GM19455 (cell line): ENCODE measurements around the gene PPM1A.

ENCODE experiments used
- ATAC-seq: cut with Tn5 transposase; IDR thresholded peaks from one replicate; pipeline ENCODE4 v1.9.1; 2021; ENCODE audit not compliant: unreplicated experiment

Gene PPM1A

GRCh38 chr14:60225265-60225664, 23.8 kb upstream of the PPM1A start:
- ATAC-seq = no peak

- no peak for ATAC-seq
Measured at GRCh38 chr14:60226298-60226697, 22.7 kb upstream of the PPM1A start.

- ATAC-seq = no peak
Measured at GRCh38 chr14:60227291-60227690, 21.7 kb upstream of the PPM1A start.

GRCh38 chr14:60229614-60230013, 19.4 kb upstream of the PPM1A start:
- no peak for ATAC-seq

- no peak for ATAC-seq
Measured at GRCh38 chr14:60232185-60232584, 16.8 kb upstream of the PPM1A start.

- ATAC-seq = no peak
Measured at GRCh38 chr14:60233251-60233650, 15.8 kb upstream of the PPM1A start.

GRCh38 chr14:60233891-60234290, 15.1 kb upstream of the PPM1A start:
- ATAC-seq = no peak

GRCh38 chr14:60235440-60235839, 13.6 kb upstream of the PPM1A start:
- ATAC-seq = no peak

- no peak for ATAC-seq
Measured at GRCh38 chr14:60238955-60239354, 10.1 kb upstream of the PPM1A start.

GRCh38 chr14:60240139-60240856, 8.7 kb upstream of the PPM1A start:
- no peak for ATAC-seq

- ATAC-seq = no peak
Measured at GRCh38 chr14:60241091-60241490, 7.9 kb upstream of the PPM1A start.

GRCh38 chr14:60242429-60242828, 6.6 kb upstream of the PPM1A start:
- ATAC-seq = no peak

- no peak for ATAC-seq
Measured at GRCh38 chr14:60245380-60246177, 3.4 kb upstream of the PPM1A start.

GRCh38 chr14:60247994-60248696, 876 bp upstream of the PPM1A start:
- peak; percentile 58 for ATAC-seq

- peak; percentile 49 for ATAC-seq
Measured at GRCh38 chr14:60249321-60250256, 568 bp downstream of the PPM1A start.

GRCh38 chr14:60250257-60251035, 1.4 kb downstream of the PPM1A start:
- no peak for ATAC-seq

- no peak for ATAC-seq
Measured at GRCh38 chr14:60251877-60252276, 2.9 kb downstream of the PPM1A start.

GRCh38 chr14:60252630-60253029, 3.6 kb downstream of the PPM1A start:
- no peak for ATAC-seq

GRCh38 chr14:60253649-60254048, 4.6 kb downstream of the PPM1A start:
- no peak for ATAC-seq

- no peak for ATAC-seq
Measured at GRCh38 chr14:60254176-60254575, 5.2 kb downstream of the PPM1A start.
